ENCODE measurements around the gene INMT.

Gene INMT

DNA sequence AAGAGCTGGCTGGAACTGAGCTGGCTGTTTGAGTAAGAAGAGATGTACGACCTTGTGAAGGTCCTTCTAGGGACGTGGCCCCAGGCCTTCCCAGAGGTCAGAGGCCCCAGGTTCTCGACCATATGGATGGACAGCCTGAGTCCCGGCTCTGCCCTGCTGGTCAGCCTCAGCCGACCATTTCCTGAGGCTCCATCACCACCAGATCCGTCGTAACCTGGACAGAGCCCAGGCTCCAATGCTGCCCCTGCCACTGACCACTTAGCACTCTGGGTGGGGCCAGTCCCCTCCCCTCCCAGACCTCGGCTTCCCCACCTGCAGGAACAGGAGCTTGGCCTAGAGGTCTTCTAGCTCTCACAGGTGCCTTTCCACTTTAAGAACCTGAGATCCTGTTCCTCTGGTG is 10.6 kb upstream of the INMT start:
- H4K8ac ChIP-seq (ENCODE audit: low read depth, low read length): no peak overlapping the region
- H3K36me3 ChIP-seq (ENCODE audit: control insufficient read depth in 1 of 2, insufficient read depth in 2 of 2, low read length in 2 of 2): no peaks in the 10 kb centered on the region
- H3K9ac ChIP-seq (ENCODE audit: low read length): no peak overlapping the region
- H3K4me3 ChIP-seq (ENCODE audit: low read depth, low read length): no peak overlapping the region
- H2AK5ac ChIP-seq (ENCODE audit: low read length): no peak overlapping the region
- H3K4me1 ChIP-seq (ENCODE audit: control insufficient read depth in 1 of 2, insufficient read depth in 2 of 2, low read length in 2 of 2): peaks cover 6 to 17% of the 10 kb centered on the region in 2 experiments
- no peak overlapping the region for H3K14ac ChIP-seq (ENCODE audit: low read length)
- no CpG with 5 or more reads among the region's 8 CpGs for WGBS (ENCODE audit: extremely low coverage, insufficient coverage, insufficient read length)
- H3K4me2 ChIP-seq (ENCODE audit: low read length): no peak overlapping the region
- H4K12ac ChIP-seq (ENCODE audit: low read depth, low read length): no peak overlapping the region
- H2BK5ac ChIP-seq (ENCODE audit: low read depth, low read length, poor library complexity): no peak overlapping the region
- no peak overlapping the region for H3K27ac ChIP-seq (ENCODE audit: low read depth, low read length)
- H3K23ac ChIP-seq (ENCODE audit: low read length): no peak overlapping the region
- no peak overlapping the region for H2AFZ ChIP-seq (ENCODE audit: insufficient read depth, low read length, poor library complexity)
- H2BK120ac ChIP-seq (ENCODE audit: insufficient read depth, low read length, poor library complexity): no peak overlapping the region
- H3K18ac ChIP-seq (ENCODE audit: low read length): no peak overlapping the region
- H3K79me2 ChIP-seq (ENCODE audit: control insufficient read depth, insufficient read depth, low read length, poor library complexity): no peaks in the 10 kb centered on the region
- no peaks in the 10 kb centered on the region for H3K27me3 ChIP-seq (ENCODE audit: insufficient read depth, low read length)
- no peak overlapping the region for H3K4ac ChIP-seq (ENCODE audit: low read depth, low read length)
- DNase-seq: no peak
- H2BK12ac ChIP-seq (ENCODE audit: low read length): no peak overlapping the region
- no peak overlapping the region for H4K91ac ChIP-seq (ENCODE audit: low read depth, low read length)
- peaks cover 4% of the 10 kb centered on the region for H3K9me3 ChIP-seq (ENCODE audit: insufficient read depth, low read depth, low read length)
- peaks cover 4% of the 10 kb centered on the region for H3K79me1 ChIP-seq (ENCODE audit: low read length)

DNA sequence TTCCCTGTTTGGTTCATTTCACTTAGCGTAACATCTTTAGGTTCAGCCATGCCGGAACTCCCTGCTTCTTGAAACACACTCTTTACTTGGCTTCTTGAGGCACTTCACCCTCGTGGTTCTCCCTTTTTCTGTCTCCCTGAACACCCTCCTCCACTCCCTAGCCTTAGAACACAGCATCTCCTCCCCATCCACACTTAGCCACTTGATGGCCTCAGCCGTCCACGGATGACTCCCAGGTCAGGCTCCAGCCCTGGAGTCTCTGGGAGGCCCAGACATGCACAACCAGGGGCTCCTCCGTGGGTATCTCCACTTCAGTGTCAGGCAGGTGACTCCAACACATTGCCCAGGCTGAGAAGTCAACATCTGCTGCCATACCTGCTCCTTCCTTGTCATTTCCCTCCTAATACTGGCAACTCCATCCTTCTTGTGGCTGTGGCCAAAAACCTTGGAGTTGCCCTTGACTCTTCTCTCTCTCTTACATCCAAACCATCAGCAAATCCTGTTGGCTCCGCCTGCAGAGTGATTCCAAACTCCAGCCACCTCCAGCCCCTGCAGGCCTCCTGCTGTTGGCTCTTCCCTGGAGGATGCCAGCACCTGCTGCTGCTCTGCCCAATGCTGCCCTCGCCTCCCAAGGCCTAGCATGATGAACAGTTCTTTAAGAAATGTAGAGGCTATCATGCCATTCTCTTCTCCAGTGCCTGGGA is 8.4 kb upstream of the INMT start:
- H3K36me3 ChIP-seq (ENCODE audit: control insufficient read depth in 1 of 2, insufficient read depth in 2 of 2, low read length in 2 of 2): no peaks in the 10 kb centered on the region
- no peak overlapping the region for H3K4ac ChIP-seq (ENCODE audit: low read depth, low read length)
- H2BK120ac ChIP-seq (ENCODE audit: insufficient read depth, low read length, poor library complexity): no peak overlapping the region
- H3K79me2 ChIP-seq (ENCODE audit: control insufficient read depth, insufficient read depth, low read length, poor library complexity): no peaks in the 10 kb centered on the region
- no CpG with 5 or more reads among the region's 8 CpGs for WGBS (ENCODE audit: extremely low coverage, insufficient coverage, insufficient read length)
- H2AK5ac ChIP-seq (ENCODE audit: low read length): no peak overlapping the region
- no peak overlapping the region for H2AFZ ChIP-seq (ENCODE audit: insufficient read depth, low read length, poor library complexity)
- no peaks in the 10 kb centered on the region for H3K27me3 ChIP-seq (ENCODE audit: insufficient read depth, low read length)
- H3K4me3 ChIP-seq (ENCODE audit: low read depth, low read length): peak overlapping the region; percentile 46
- peaks cover 4% of the 10 kb centered on the region for H3K9me3 ChIP-seq (ENCODE audit: insufficient read depth, low read depth, low read length)
- no peak overlapping the region for H3K27ac ChIP-seq (ENCODE audit: low read depth, low read length)
- H2BK5ac ChIP-seq (ENCODE audit: low read depth, low read length, poor library complexity): no peak overlapping the region
- no peak overlapping the region for H3K9ac ChIP-seq (ENCODE audit: low read length)
- H2BK12ac ChIP-seq (ENCODE audit: low read length): no peak overlapping the region
- H3K4me2 ChIP-seq (ENCODE audit: low read length): no peak overlapping the region
- H3K23ac ChIP-seq (ENCODE audit: low read length): no peak overlapping the region
- no peak overlapping the region for H3K14ac ChIP-seq (ENCODE audit: low read length)
- peaks cover 6 to 17% of the 10 kb centered on the region in 2 experiments for H3K4me1 ChIP-seq (ENCODE audit: control insufficient read depth in 1 of 2, insufficient read depth in 2 of 2, low read length in 2 of 2)
- H3K79me1 ChIP-seq (ENCODE audit: low read length): peaks cover 4% of the 10 kb centered on the region
- no peak overlapping the region for H4K8ac ChIP-seq (ENCODE audit: low read depth, low read length)
- no peak for DNase-seq
- no peak overlapping the region for H4K12ac ChIP-seq (ENCODE audit: low read depth, low read length)
- H3K18ac ChIP-seq (ENCODE audit: low read length): no peak overlapping the region
- H4K91ac ChIP-seq (ENCODE audit: low read depth, low read length): no peak overlapping the region

DNA sequence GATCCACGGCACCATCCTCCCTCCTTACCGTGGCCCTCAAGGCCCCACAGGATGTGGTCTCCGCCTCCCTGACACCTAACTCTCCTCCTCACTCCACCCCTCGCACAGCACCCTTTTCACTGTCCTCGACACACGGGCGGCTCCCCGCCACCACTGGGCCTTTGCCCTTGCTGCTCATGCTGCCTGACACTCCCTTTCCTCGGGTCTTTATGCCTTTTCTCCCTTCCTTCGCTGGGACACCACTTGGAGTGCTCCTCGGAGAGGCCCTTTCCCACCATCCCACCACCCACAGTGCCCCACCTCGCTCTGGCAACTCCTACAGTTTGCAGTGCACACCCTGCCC is 7.9 kb upstream of the INMT start:
- H3K14ac ChIP-seq (ENCODE audit: low read length): no peak overlapping the region
- WGBS (ENCODE audit: extremely low coverage, insufficient coverage, insufficient read length): no CpG with 5 or more reads among the region's 12 CpGs
- no peak for DNase-seq

DNA sequence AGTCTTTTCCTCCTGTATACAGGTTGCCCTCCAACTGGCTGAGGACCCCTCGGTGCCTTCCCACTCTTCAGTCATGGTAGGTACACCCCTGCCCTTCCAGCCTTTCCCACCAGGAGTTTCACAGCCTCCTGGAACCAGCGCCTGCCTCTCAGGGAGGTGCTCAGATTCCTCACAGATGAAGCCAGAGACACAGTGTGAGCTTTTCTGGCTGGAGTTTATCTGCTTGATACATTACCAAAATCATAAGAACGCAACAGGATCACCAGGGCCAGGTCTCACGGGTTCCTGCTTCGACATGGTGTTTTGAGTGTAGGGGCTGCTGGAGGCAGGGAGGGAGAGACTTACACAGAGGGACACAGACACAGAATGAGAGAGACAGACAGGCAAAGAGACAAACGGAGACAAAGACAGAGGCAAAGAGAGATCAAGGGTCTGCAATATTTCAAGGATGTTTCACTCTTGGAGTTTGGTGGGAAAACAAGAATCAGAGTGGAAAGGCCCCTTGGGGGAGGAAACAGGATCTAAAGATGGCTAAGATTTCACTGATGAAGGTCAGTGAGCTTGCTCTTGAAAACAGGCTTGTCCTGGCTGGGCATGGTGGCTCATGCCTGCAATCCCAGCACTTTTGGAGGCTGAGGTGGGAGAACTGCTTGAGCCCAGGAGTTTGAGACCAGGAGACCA is 6.5 kb upstream of the INMT start:
- Histone ChIP-seq H3K79me2 (ENCODE audit: control insufficient read depth, insufficient read depth, low read length, poor library complexity) (no peaks in the 10 kb centered on the region), H2AK5ac (ENCODE audit: low read length) (no peak overlapping the region), H4K12ac (ENCODE audit: low read depth, low read length) (no peak overlapping the region), H4K91ac (ENCODE audit: low read depth, low read length) (peak overlapping the region; percentile 65), H3K4me1 (ENCODE audit: control insufficient read depth in 1 of 2, insufficient read depth in 2 of 2, low read length in 2 of 2) (peaks cover 6 to 17% of the 10 kb centered on the region in 2 experiments), H3K36me3 (ENCODE audit: control insufficient read depth in 1 of 2, insufficient read depth in 2 of 2, low read length in 2 of 2) (no peaks in the 10 kb centered on the region), H3K18ac (ENCODE audit: low read length) (no peak overlapping the region), H3K9ac (ENCODE audit: low read length) (no peak overlapping the region), H3K4ac (ENCODE audit: low read depth, low read length) (peak overlapping the region; percentile 29), H2AFZ (ENCODE audit: insufficient read depth, low read length, poor library complexity) (no peak overlapping the region), H3K79me1 (ENCODE audit: low read length) (peaks cover 4% of the 10 kb centered on the region), H4K8ac (ENCODE audit: low read depth, low read length) (no peak overlapping the region), H3K4me2 (ENCODE audit: low read length) (no peak overlapping the region), H3K9me3 (ENCODE audit: insufficient read depth, low read depth, low read length) (peaks cover 7% of the 10 kb centered on the region), H3K27me3 (ENCODE audit: insufficient read depth, low read length) (no peaks in the 10 kb centered on the region), H2BK120ac (ENCODE audit: insufficient read depth, low read length, poor library complexity) (peak overlapping the region; percentile 34), H3K27ac (ENCODE audit: low read depth, low read length) (peak overlapping the region; percentile 9), H3K14ac (ENCODE audit: low read length) (no peak overlapping the region), H2BK12ac (ENCODE audit: low read length) (peak overlapping the region; percentile 41), H2BK5ac (ENCODE audit: low read depth, low read length, poor library complexity) (peak overlapping the region; percentile 35), H3K4me3 (ENCODE audit: low read depth, low read length) (no peak overlapping the region), H3K23ac (ENCODE audit: low read length) (no peak overlapping the region)
- no CpG with 5 or more reads among the region's 6 CpGs for WGBS (ENCODE audit: extremely low coverage, insufficient coverage, insufficient read length)
- DNase-seq: no peak

More for the DNA sequence above, 7.9 kb upstream of the INMT start:
- Histone ChIP-seq H3K27ac (ENCODE audit: low read depth, low read length) (no peak overlapping the region), H2AK5ac (ENCODE audit: low read length) (no peak overlapping the region), H3K23ac (ENCODE audit: low read length) (no peak overlapping the region), H3K79me1 (ENCODE audit: low read length) (peaks cover 4% of the 10 kb centered on the region), H3K4me2 (ENCODE audit: low read length) (no peak overlapping the region), H2AFZ (ENCODE audit: insufficient read depth, low read length, poor library complexity) (no peak overlapping the region), H4K8ac (ENCODE audit: low read depth, low read length) (no peak overlapping the region), H3K4me3 (ENCODE audit: low read depth, low read length) (peak overlapping the region; percentile 46), H4K12ac (ENCODE audit: low read depth, low read length) (no peak overlapping the region), H3K9me3 (ENCODE audit: insufficient read depth, low read depth, low read length) (peaks cover 4% of the 10 kb centered on the region), H2BK120ac (ENCODE audit: insufficient read depth, low read length, poor library complexity) (no peak overlapping the region), H2BK12ac (ENCODE audit: low read length) (no peak overlapping the region), H3K9ac (ENCODE audit: low read length) (no peak overlapping the region), H4K91ac (ENCODE audit: low read depth, low read length) (no peak overlapping the region), H3K36me3 (ENCODE audit: control insufficient read depth in 1 of 2, insufficient read depth in 2 of 2, low read length in 2 of 2) (no peaks in the 10 kb centered on the region), H3K4me1 (ENCODE audit: control insufficient read depth in 1 of 2, insufficient read depth in 2 of 2, low read length in 2 of 2) (peaks cover 6 to 17% of the 10 kb centered on the region in 2 experiments), H3K79me2 (ENCODE audit: control insufficient read depth, insufficient read depth, low read length, poor library complexity) (no peaks in the 10 kb centered on the region), H3K18ac (ENCODE audit: low read length) (no peak overlapping the region), H3K4ac (ENCODE audit: low read depth, low read length) (no peak overlapping the region), H2BK5ac (ENCODE audit: low read depth, low read length, poor library complexity) (no peak overlapping the region), H3K27me3 (ENCODE audit: insufficient read depth, low read length) (no peaks in the 10 kb centered on the region)

Measured in trophoblast cell (in vitro differentiated cells and primary cell).